Measurements from ENCODE around the gene SIPA1L3.
"Not testable (repeated sequence)": the region's sequence is repeated elsewhere in the genome, so short reads cannot be mapped to it uniquely, and the experiment has no call there.

The SIPA1L3 gene

DNA sequence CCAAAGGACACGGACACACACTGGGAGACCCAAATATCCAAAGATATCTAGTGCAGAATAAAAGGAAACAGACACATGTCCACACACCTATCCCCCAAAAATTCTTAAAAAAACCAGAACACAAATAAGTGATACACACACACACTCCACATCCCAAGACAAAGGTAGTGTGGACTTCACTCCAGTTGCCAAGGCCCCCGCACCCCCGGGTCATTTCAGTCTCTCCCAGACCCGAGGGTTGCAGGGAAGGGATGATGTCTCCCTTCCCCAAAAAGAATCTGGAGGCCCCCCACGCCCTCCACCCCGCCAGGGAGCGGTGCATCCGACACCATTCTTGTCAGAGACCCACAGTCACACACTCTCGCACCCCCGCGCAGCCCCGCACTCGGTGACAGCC lies 316.6 kb downstream of the SIPA1L3 start:
- DNase-seq = no peak

DNA sequence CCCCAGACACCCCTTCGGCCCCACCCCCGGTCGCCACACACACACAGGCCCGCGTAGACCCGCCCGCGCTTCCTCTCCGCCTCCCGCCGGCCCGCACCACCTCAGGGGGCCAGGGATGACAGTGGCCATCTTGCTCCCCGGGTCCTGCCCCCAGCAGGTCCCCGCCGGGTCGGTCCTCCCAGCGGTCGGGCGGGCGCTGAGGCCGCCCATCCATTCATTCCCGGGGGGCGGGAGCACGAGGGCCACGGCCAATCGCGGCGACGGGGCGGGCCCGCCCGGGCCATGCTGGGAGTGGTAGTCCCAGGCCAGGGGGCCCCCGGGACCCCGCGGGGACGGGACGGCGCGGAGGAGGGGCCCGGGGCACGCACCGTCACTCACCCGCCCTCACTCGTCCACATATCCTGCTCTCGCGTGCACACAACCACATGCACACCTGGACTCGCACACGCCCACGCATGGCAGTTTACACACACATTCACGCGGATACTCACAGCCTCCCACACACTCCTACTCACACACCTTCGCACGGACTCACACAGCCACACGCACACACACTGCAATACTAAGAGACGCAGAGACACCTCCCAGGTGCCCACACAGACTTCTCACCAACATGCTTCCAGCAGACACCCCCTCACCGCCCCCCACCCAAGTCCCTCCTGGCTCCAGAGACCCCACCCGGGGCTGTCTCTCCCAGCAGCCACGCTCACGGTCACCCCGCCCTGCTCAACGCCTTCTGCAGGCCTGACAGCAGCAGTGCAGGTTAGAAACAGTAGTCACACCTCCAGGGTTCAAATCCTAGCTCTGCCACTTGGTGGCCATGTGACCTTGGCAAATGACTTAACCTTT lies 317.2 kb downstream of the SIPA1L3 start, which contains the start of gene DPF1:
Gene DPF1, minus strand, starts transcription at position 209 of the 849 bp plus-strand sequence. Its CDS starts 80 bp downstream, at position 129.
- peak; percentile 54 to 55 for DNase-seq

DNA sequence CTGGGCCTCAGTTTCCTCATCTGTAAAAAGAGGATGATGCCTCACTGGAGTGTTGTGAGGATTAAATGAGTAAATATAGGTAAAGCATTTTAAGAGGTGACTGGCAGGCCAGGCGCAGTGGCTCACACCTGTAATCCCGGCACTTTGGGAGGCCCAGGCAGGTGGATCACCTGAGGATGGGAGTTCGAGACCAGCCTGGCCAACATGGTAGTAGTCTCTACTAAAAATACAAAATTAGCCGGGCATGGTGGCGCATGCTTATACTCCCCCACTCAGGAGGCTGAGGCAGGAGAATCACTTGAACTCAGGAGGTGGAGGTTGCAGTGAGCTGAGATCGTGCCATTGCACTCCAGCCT lies 317.8 kb downstream of the SIPA1L3 start:
- not testable (repeated sequence) for DNase-seq

DNA sequence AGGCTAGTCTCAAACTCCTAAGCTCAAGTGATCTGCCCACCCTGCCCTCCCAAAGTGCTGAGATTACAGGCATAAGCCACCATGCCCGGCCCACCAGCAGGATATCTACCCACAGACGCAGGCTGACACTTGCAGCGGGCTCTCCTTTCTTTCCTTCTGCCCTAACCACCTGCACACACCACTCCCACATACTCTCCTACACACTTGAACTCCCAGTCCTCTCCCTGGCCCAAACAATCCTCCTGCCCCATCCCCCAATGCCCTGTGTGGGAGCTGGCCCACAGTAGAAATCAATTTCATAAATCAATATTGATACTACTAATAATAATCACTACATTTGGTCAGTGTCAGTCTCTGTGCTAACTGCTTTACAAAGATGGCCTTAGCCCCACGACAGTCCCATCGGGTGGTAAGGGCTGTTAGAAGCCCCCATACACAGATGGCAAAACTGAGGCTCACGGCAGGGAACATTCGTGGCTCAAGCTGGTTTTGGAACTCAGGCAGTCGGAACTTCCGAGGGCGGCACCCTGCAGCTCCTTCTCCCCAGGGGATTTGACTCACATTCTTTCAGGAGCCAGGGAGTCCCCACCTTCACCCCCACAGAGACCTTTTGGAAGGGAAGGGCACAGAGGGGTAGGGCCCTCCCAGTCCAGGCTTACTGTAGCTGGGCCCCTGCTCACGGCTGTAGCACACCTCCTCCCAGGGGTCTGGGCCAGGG lies 320.4 kb downstream of the SIPA1L3 start:
- DNase-seq = no peak

DNA sequence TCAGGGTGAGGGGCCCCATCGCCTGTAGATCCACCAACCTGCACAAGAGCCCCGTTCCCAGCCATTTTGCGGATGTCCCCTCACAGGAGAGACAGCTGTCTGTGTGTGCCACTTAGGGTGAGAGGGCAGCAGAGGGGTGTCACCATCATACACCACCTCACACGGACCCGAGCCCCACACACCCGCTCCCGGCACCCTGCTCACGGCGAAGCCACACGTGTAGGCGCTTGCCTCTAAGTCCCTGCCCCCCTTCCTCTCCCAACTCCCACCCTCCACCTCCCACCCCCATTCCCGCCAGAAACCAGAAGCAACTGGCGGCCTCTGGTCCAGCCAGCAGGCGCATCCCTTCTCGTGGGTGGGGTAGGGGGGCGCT lies 321.0 kb downstream of the SIPA1L3 start:
- DNase-seq = no peak

DNA sequence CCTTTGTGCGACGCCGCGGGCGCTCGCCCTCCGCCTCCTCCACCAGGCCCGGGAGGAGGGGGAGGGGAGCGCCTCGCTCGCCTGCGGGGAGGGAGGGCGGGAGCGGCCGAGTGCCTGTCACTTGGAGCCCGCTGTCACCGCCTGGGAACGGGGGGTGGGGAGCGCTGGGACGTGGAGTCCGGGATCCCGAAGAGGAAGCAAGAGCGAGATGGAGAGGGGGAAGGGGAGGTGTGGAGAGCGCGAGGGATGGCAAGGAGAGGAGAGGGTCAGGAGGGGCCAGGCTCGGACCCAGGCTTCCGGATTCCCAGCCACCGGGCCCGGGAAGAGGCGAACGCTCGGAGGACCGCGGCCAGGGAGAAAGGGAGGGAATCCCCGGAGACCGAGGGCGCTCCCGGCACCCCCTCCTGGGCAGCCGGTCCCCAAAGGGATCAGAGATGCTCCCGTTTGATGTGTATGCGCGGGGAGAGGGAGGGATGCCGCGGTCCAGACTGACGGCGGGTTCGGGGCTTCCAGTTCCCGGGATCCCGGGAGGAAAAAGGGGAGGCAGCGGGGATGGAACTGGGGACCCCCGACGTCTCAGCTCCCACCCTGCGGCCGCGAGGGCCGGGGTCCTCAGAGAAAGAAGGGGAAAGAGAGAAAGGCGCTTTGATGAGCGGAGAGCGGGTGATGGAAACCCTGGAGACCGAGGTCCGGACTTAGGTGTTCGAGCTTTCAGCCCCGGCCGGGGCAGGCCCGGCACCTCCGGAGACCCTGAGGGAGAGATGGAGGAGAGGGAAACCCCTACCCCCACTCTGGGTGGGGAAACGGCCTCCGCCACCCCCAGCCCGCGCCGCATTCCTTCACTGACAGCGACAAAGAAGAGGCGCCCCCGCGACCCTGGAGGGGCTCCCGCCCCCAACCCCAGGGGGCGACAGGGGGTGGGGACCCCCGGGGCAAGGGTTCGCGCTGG lies 321.8 kb downstream of the SIPA1L3 start:
- peak in 1 of 2 donors; percentile 22 for DNase-seq

DNA sequence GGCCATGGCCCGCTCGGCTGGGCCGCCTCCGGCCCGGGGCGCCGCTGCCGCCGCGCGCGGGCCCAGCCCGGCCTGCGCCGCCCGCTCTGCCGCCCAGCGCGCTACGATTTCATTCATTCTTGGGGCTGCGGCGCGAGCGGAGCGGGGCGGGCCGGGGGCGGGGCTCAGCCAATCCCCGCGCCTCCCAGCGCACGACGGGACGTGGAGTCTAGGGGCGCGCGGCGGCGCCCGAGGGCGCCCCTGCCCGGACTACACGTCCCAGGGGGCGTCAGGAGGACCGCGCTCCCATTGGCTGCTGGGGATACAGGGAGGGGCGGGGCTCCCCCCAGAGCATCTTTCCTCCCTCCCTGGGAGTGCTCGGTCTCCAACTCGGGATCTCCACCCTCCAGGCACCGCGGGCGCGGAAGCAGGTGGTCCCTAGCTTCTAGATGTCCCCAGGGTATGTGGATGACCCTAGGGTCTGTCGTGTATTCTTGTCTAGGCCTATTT lies 322.6 kb downstream of the SIPA1L3 start:
- DNase-seq = peak; percentile 88 to 90

DNA sequence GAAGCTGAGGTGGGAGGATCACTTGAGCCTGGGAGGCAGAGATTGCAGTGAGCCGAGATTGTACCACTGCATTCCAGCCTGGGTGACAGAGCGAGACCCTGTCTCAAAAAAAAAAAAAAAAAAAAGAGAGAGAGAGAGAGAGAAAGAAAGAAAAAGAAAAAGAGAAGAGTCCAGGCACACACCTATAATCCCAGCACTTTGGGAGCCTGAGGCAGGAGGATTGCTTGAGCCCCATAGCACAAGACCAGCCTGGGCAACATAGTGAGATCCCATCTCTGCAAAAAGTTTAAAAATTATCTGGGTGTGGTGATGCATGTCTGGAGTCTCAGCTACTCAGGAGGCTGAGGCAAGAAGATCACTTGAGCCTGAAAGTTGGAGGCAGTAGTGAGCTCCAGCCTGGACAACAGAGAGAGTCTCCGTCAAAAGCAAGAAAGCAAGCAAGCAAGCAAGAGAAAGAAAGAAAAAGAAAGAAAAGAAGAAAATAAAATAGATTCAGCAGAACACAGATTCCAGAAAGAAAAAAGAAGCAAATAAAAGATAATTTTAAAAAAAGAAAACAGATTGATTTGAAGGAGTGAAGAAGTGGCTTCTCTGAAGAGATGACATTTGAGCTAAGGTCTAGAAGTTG lies 323.6 kb downstream of the SIPA1L3 start:
- DNase-seq = not testable (repeated sequence)

DNA sequence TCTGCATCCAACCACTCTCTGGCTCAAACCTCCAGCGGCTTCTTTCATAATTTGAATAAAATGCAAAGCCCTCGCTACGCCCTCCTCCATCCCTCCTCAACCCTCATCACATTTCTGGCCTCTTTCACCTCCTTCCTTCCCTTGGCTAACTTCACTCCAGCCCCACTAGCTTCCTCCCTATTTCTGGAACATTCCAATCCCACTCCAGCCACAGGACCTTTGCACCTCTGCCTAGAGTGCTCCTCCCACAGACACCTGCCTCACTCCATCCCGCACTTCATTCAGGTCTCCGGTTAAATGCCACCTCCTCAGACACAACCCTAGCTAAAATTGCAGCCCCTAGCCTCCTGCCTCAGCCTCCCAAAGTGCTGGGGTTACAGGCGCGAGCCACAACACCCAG lies 324.9 kb downstream of the SIPA1L3 start:
- no peak for DNase-seq

DNA sequence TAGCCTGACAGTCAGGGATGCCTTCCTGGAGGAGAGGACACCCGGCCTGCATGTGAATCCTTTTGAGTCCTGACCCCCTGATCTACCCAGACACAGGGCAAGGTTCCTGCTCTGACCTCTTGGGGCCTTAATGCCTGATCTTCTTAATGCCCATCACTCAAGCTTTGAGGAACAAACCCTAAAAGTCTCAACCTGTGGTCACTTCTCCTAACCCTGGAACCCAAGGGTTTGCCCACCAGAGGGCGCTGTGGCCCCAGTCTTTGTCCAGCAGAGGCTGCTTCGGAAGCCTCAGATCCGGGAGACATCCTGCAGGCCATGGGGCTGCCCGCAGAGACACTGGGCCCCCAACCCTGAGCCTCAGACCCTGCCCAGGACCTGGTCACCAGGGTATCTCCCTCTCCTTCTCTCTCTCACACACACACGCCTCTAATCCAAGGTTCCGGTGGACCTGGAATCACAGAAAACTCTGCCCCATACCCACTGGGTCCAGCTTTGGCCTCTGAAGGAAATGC lies 326.8 kb downstream of the SIPA1L3 start:
- DNase-seq = peak; percentile 46 to 68

DNA sequence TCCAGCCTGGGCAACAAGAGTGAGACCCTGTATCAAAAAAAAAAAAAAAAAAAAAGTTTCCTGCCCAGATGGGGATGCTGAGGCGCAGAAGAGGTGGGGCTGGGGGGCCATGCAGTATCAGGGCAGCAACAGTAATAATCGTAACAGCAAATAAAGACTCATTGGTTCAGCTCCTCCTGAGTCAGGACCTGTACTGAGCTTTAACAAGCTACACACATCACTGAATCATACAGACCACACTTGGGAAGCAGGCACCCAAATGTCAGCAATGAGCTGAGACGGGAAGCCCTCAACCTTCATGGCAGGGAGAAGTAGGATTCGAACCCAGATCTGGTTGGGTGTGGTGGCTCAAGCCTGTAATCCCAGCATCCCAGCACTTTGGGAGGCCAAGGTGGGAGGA lies 327.6 kb downstream of the SIPA1L3 start:
- no peak for DNase-seq

DNA sequence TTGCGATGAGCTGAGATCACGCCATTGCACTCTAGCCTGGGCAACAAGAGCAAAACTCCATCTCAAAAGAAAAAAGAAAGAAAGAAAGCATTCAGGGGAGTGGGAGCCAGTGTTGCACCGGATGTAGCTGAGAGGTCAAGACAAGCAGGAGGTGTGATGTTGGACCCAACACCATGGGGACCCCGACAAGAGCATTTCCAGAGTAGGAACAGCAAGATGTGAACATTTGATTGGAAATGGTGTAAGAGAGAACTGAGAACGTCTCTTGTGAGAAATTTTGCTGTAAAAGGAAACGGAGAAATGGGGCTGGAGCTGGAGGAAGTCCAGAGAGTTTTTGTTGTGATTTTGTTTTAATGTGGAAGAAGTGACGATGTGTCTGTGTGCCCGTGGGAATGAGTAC lies 332.8 kb downstream of the SIPA1L3 start:
- no peak for DNase-seq

DNA sequence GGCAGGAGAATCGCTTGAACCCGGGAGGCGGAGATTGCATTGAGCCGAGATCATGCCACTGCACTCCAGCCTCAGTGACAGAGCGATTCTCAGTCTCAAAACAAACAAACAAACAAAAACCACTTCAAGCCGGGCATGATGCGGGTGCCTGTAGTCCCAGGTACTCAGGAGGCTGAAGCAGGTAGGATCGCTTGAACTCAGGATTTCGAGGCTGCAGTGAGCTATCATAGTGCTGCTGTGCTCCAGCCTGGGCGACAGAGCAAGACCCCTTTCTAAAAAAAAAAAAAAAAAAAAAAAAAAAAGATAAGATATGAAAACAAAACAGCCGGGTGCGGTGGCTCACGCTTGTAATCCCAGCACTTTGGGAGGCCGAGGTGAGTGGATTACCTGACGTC lies 336.3 kb downstream of the SIPA1L3 start:
- no peak for DNase-seq

DNA sequence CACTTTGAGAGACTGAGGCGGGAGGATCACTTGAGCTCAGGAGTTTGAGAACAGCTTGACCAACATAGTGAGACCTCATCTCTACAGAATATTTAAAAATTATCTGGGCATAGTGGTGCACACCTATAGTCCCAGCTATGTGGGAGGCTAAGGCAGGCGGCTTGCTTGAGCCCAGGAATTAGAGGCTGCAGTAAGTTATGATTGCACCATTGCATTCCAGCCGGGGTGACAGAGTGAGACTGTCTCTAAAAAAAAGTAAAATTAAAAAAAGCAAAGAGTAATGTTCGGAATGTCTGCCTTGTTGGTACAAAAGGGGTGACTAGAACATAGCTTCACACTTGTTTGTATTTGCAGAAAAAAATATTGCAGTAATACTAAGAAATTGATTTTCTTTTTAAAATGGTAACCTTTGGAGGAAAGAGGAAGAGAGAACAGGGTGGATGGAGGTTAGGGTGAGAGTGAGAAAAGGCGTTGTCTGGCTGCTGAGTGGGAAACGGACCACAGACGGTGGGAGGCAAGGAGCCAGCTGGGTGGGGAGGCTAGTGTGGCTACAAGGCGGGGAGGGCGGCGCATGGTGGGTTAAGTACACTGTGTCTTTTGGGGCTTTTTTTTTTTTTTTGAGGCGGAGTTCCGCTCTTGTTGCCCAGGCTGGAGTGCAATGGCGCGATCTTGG lies 339.0 kb downstream of the SIPA1L3 start:
- no peak for DNase-seq

DNA sequence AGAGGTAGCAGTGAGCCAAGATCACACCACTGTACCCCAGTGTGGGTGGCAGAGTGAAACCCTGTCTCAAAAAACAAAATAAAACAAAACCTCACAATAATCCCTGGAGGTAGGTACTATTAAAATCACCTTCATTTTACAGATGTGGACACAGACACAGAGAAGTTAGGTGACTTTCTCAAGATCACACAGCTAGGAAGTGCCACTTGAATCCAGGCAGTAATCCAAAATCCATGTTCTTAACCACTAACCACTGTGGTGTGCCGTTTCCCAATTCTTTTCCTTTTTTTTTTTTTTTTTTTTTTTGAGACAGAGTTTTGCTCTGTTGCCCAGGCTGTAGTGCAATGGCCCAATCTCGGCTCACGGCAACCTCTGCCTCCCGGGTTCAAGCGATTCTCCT lies 340.1 kb downstream of the SIPA1L3 start:
- no peak for DNase-seq

DNA sequence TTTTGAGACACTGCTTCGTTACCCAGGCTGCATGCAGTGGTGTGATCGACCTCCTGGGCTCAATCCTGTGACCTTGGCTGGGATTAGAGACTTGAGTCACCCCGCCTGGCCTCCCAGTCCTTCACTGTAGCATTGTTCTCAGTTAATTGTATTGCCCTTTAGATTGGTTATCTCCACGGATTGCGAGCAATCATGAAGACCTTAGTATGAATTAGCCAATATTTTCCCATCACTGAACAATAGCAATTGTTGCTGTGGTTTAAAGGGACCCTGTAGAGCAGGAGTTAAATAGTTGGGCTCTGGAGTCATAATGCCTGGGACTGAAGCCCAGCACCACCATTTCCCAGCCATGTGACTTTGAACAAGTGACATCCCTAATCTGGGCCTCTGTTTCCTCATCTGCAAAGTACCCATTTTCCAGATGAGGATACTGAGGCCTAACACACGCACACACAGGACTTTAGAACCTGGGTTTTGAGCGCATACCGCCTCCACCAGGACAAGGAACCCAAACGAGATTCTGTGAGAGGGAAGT lies 340.8 kb downstream of the SIPA1L3 start:
- peak in 1 of 2 donors; percentile 52 for DNase-seq

DNA sequence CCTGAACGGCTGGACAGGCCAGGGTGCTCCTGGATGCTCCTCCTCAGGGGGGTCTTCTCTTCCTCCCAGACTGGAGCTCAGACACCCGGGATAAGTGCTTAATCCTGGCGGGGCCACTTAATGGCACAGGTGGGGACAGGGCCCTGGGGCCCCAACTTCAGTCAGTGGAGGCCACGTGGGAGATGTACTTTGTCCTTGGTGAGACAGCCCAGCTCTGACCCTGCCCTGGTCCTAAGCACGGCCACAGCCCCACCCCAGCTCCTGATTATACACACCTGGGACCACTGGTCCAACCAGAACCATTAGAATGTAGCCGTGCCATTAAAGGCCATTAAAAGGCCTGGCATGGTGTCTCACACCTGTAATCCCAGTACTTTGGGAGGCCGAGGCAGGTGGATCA lies 341.4 kb downstream of the SIPA1L3 start:
- no peak for DNase-seq

DNA sequence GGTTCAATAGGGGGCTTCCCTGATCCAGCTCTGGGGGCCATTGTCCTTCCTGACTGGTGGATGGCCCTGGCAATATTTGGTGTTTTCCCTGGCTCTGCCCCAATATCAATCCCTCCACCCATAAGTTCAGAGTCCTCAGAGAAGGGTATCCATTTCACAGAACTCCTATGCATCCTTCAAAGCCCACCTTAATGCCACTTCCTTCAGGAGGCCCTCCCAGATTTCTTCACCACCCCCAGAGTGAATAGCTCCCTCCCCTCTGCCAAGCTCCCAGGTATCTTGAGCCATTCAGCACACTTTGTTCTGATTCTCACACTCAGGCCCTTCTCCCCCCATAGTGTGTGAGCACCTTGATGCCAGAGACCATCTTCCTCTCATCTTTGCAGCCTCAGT lies 343.4 kb downstream of the SIPA1L3 start:
- no peak for DNase-seq

DNA sequence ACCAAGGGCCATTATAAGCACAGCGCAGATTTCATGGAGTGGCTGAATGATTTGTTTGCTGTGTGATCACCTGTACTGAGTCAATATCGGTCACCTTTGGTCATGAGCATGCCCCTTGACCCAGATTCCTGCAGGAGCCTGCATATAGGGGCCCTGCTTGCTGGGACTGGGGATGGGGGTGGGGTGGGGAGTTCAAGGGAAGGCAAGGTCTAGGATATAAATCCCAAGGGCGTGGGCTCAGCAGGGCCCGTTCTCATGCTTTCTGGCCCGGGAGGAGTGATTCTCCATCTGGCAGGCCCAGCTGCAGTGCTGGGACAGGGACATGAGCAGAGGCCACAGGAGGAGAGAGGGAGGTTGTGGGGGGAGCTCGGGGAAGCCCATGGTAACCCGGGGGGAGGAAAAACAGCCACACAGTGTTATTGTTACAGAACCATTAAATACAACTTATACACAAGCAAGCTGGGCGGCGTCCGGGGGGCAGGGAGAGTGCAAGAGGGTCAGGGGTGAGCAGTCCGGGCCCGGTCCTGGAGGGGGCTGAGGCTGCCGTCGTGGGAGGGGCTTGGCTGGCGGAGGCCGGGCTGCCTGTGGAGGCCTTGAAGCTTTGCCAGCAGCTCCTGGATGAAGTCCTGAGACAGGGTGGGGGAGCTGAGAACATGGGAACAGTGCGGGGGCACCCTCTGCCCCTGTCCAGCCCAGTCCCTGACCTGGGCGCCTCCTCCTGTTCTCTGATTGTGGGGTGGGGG lies 344.0 kb downstream of the SIPA1L3 start:
- DNase-seq = peak; percentile 80 to 86

DNA sequence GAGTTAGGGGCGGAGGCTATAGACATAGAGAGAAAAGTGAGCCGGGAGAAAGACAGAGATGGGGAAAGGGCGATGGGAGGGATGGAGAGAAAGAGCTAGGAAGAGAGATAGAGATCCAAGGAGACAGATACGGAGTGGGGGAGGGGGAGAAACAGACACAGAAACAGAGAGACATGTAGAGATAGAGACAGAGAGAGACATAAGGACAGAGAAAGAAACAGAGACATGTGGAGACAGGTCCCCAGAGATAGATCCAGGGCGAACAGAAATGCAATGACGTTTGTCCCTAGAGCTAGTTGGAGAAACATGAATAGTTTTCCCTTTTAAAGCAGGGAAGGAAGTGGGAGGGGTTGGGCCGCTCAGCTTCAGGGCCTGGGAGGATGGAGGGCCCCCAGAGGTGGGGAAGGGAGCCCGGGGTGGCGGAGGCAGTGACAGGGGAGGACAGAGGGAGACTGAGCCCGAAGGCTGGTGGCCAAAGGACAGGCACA lies 344.6 kb downstream of the SIPA1L3 start:
- peak; percentile 44 to 56 for DNase-seq
